Posterior vena cava (tissue), 2 donors: ENCODE measurements around the gene DDX52. TPM values are rescaled to one million over a fixed set of nuclear protein-coding genes. Genes with fewer than 3 reads are reported as not detected.

ENCODE experiments used
- DNase-seq: peaks from one replicate; pipeline ENCODE4 v3.0.0-alpha.2; 2020; ENCODE audit warnings: low spot score
- intact Hi-C, 2 donors: fragments of 100-400 bp; cut with DNase I; formaldehyde crosslinking; loops; one replicate each; pipeline versions ENCODE4 v1.14.1 to v1.14.2; 2022 to 2023
- microRNA-seq, 2 donors: library from miRNA; unstranded; fragments of <30 nt; microRNA quantifications; one replicate each; pipeline ENCODE4 v1.2.0, GENCODE V29; 2020 to 2021; ENCODE audit warnings: borderline microRNAs expressed in 2 of 2
- total RNA-seq, 2 donors: library from RNA; stranded (reverse); fragmentation: NEBNext Ultra II Directional; extraction: Animal tissue kit (Norgen Biotek cat#: 25700); gene quantifications; one replicate each; pipeline ENCODE4 v1.2.1, GENCODE V29; 2021
- donor health status: DM: yes; HTN: yes; CAD: no.
- donor health status: DM: yes; HTN: yes; CAD: no.

Gene DDX52
- total RNA-seq, 2 donors from 2014 or later = 16.8 to 20.7 TPM

DNA sequence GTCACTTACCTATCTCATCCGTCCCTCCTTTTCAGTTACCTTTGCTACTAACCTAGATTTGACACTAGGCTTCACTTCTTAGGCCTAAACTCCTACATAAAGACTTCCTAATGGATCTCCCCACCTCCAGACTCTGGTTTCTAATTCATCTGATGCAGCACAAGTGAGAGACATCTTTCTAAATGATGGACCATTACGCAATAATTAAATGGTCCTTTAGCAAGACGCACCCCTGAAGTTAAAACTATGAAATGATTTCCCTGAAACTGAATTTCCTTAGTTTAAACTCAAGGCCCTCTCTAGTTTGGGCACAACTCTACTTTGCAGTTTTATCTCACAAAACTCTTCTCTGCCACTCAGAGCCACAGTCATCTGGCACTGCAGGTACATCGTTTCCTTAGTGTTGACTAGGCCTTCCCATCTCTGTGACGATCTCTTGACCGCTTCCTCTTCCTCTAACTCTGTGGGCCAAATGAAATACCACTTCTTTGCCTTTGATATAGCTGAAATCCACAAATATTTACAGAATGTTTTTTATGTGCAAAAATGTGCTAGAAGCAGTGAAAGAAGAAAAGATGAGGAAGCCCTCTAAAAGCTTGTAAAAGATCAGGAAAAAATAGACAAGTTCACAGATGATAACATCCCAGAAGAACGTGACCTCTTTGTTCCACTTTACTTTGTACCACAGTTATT, 37.3 kb downstream of the DDX52 start:
- DNase-seq = no peak
- intact Hi-C loops = no loop called here

DNA sequence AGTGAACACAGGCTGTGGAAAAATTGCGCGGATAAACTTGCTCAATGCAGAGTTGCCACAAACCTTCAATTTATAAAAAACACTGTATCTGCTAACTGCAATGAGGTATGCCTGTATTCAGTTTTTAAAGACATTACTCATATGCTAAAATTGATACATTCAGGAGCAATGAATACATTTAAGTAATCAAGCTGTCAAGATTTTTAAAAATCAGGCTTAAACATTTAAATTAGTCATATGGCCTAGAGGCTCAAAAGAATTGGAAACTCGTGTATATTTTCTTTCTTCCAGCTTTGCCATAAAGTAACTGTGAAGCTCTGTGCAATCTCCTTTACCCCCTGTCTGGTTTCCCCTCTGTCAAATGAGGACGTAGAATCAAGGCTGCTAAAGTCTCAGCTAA, 38.2 kb downstream of the DDX52 start:
- intact Hi-C loops = no loop called here
- DNase-seq = no peak

DNA sequence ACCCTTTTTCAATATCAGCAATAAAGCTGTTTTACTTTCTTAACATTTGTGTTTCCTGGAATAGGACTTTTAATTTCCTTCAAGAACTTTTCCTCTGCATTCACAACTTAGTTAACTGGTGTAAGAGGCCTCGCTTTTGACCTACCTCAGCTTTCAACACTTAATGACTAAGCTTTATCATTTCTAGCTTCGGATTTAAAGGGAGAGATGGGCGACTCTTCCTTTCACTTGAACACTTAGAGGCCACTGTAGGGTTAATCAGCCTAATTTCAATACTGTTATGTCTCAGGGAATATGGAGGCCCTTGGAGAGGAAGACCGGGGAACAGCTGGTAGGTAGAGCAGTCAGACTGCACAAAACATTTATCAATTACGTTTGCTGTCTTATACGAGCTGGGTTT, 38.7 kb downstream of the DDX52 start:
- intact Hi-C loops = no loop called here
- DNase-seq = no peak

DNA sequence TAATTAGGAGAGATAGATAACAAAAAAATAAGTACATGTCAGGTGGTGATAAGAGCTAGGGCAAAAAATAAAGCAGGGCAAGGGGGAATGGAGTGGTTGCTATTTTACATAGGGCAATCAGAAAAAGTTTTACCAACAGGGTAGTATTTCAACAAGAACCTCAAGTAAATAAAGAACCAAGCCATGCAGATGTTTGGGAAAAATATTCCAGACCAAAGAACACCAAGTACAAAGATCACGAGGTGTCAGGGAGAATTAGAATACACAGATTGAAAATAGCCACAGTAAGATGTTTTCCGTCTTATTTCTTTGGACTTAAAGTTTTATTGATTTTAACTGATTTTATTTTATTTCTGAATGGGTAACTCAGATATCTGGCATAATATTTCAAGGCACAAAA, 45.1 kb downstream of the DDX52 start:
- intact Hi-C loops = no loop called here
- DNase-seq = no peak

DNA sequence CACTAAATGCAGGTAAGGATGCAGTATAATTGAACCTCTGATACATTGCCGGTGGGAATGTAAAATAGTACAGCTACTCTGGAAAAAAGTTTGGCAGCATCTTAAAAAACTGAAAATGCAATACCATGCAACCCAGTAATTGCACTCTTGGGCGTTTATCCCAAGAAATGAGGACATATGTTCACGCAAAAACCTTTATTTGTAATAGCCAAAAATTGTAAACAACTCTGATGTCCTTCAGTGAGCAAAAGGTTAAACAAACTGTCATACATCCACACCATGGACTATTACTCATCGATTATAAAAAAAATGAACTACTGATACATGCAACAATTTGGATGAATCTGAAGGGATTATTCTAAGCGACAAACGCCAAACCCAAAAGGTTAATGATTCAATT, 51.0 kb downstream of the DDX52 start:
- intact Hi-C loops = no loop called here

DNA sequence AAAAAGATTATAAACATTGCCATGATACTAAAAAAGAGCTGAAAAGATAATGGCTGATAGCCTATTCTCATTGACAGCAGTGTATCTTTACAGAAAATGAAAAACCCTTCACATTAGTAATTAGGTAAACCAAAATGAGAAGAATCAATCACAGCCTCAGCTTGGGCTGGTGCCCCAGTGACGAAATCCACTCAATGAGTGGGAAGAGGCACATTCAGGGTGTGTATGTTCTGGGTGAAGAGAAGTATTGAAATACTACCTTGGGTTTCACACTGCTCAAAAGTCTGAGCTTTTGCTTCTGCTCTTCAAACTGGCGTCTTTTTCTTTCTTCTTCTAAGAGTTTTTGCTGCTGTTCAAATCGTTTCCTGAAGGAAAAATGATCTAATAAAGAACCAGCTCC, 58.2 kb downstream of the DDX52 start:
- intact Hi-C loops = no loop called here
- DNase-seq = no peak

More for the DNA sequence above, 51.0 kb downstream of the DDX52 start:
- DNase-seq = no peak

DNA sequence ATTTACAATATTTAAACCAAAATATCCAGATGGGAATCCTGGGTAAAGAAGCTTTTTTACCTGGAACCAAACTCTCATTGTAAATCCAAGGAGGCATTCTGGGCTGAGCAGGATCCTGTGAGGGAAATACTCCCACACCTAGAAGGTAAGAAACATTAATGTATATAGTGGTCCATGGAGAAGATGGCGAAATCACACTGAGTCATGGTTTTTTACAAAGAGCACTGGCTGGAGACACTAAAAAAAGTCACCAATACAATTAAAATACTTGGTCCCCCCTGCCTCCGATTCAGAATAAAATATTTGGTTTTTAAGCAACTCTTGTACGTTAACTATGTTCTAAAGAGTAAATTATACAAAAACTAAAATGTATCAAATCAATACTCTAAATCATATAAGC, 67.0 kb downstream of the DDX52 start:
- intact Hi-C loops = no loop called here
- no peak for DNase-seq

DNA sequence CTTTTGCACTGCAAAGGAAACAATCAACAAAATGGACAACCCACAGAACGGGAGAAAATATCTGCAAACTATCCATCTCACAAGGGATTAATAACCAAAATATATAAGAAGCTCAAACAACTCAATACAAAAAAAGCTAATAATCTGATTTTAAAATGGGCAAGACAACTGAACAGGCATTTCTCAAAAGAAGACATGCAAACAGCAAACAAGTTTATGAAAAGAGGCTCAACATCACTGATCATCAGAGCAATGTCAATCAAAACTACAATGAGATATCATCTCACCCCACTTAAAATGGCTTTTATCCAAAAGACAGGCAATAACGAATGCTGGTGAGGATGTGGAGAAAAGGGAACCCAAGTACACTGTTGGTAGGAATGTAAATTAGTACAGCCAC, 68.8 kb downstream of the DDX52 start:
- intact Hi-C loops = no loop called here
- no peak for DNase-seq

DNA sequence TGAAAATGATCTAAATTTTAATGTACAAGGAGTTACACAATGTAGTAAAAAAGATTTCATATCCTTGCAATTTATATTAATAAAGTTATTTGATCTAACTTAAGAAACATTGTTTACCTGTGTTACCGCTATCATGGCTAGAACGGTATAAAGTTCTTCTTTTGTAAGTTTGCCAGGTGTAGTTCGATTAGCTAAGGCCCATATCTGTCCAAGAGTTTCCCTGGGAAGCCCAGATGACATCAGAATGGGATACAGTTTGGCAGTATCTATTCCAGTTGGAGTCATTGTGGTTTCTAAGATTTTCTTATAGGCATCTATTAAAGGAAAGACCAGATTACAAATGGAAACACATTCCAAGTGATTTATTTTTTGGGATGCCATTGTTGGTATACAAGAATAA, 71.6 kb downstream of the DDX52 start:
- intact Hi-C loops = no loop called here
- no peak for DNase-seq

DNA sequence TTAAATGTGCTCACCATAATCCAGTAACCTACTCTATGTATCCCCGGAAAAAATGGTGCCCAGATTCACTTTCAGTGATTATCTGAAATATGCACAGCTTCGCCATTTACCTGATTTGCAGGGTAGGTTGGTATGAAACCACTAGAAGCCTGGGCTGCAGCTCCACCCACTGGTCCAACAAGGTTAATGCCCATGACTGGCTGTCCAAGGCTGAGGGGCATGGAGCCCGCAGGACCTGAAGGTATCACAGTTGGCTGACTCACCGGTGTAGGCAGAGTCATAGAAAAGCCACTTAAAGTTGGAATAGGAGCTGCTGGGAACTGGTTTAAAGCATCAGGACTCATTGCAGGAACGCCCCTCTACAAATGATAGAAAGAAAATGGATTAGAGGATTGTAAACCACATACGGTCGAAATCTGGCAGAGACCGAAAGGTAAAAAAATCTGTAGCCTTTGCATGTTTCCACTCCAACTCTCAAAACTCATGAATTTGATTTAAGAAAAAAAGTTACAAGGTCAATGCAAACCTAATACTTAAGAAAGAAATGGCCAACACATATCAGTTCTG, 72.6 kb downstream of the DDX52 start:
- DNase-seq = peak; percentile 80
- intact Hi-C loops = no loop called here

DNA sequence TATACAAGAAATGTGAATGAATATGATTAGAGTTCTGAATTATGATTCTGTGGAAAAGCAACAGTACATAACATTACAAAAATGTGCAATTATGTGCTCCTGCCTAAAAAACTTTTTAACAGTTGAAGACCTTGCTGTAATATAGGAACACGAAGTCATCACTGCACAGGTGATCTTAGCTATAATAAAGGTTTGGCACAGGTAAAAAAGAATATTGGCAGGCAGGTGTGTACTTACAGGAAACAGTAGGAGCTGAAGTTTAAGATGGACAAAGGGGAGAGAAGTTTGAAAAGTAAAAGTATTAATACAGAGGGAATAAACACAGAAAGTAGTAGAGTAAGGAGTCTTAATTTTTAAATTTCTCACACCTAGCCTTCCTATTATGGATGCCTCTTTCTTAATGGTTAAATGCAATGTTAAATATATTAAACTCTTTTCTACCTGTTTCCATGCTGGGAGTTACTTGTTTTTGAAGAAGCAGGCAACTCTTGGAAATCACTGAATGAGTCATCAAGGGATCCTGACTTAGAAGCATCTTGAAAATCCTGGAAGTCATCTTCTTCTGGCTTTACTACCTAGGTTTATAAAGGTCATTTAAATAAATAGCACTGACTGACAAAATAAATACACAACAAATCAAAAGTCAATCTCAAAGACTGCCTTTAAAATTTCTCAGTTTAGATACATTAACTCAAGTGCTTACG, 74.7 kb downstream of the DDX52 start:
- no peak for DNase-seq
- intact Hi-C loops = no loop called here

DNA sequence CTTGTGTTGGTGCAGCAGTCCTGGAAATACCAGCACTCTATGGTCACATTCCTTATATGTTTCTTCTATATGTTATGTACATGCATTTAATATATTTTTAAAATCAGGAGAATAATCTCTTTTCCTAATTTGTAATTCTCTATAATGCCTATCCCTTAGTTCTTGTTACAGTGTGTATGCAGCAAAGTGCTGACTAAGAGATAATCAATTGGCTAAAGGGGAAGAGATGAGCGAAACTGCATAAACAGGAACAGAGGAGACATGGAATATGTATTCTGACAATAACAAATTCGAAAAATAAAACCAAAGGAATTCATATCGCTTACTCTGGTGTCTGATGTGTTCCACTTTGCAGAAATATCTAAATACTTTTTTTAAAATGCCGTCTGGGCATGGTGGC, 75.7 kb downstream of the DDX52 start:
- intact Hi-C loops = no loop called here
- DNase-seq = no peak

DNA sequence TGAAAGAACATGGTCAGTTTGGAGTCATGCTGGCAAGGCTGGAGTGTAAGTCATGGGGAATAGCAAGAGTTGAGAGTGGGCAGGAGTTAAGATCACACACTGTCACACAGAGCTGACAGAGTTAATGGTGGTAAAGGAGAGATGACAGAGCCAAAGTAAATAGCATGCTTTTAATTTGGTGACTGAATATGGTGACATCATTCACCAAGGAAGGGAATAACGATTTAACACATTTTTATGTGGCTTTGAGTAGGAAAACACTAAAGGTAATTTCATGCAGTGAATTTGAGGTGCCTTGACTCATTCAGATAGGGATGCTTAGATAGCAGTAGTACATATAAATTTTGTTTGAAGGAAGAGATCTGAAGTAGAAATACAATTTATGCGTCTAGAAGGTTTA, 76.1 kb downstream of the DDX52 start:
- no peak for DNase-seq
- intact Hi-C loops = no loop called here

DNA sequence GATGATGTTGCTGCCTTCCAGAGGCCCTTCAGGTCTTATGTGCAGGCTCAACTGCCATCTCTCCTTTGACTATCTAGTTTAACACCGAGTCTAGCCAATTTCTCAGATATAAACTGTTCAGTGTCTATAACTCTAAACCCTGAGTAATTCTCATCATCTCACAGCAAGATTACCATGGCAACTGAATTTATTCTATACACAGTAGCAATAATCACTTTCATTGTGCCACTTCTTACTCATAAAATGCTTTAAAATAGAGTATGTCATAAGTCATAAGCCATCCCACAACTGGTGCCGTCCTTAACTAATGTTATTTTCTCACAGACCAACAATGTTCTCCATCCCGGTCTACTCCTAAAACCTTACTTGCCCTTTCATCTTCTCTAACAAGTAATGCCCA, 79.0 kb downstream of the DDX52 start:
- no peak for DNase-seq
- intact Hi-C loops = no loop called here

DNA sequence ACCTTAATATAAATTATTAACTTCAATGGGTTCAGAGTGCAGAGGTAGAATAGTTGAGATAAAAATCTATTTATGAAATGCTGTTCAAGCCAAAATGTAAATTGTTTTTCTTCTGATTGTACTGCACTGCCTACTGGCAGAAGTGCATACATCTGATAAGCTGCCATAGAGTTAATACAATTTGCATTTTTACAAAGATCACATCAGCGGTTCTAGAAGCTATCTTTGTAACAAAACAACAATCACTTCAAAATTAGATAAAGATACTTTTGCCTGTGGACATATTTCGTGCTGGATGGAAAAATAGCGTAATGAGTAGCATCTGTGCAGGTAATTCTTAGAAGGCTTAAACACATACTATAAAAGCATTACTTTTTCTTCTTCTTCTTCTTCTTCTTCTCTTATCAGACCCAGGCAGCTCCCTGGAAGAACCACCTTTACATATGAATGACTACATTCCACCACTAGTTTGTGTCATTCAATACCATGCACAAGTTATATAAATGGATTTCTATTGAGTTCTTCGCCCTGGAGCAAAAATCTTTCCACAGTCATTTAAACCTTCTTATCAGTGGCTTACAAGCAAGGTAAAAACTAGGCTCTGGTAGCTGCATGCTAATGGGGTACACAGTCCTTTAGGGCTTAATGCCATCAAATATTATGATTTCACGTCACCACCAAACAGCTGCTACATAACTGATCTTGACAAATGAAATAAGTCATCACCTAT, 81.1 kb downstream of the DDX52 start:
- no peak for DNase-seq
- intact Hi-C loops = no loop called here

Small RNA genes lying within 50 kb of the gene (microRNA-seq; reads per million reads assigned to microRNA genes)
- gene MIR378J = 0 reads per million in 2 donors

Other genes starting within 250 kb of the DDX52 start
- gene ACACA, start 236.6 kb downstream of the DDX52 start, total RNA-seq = 10 to 100 TPM; 37.3 to 39.1 TPM
- gene TADA2A, start 236.6 kb downstream of the DDX52 start, total RNA-seq = 10 to 100 TPM; 20.2 to 26.8 TPM
- 10 to 100 TPM; 13.5 to 15.6 TPM for gene DUSP14, start 153.6 kb downstream of the DDX52 start, total RNA-seq
- 10 to 100 TPM; 20.7 to 24.3 TPM for gene SYNRG, start 34.0 kb downstream of the DDX52 start, total RNA-seq
- gene HNF1B, start 101.6 kb upstream of the DDX52 start, total RNA-seq = not detected